K562 treated with DMSO at 1 percent for 48 hours (cell line): ENCODE results near the gene IST1. TPM values are rescaled to one million over a fixed set of nuclear protein-coding genes. Genes with fewer than 3 reads are reported as not detected.

Source experiments
- total RNA-seq: library from RNA; unstranded; fragments of 300-600 nt; gene quantifications from 2 replicates; pipeline ENCODE4 v1.2.3, GENCODE V29; 2022; ENCODE audit warnings: low replicate concordance; ENCODE audit errors: extremely low read depth

IST1 gene
- not detected in 2 replicates for total RNA-seq

GRCh38 chr16:71894921-71895678, at the start of gene IST1:
IST1 (plus strand) TSS chr16:71895531; CDS start chr16:71915641, 20,110 bp downstream.

GRCh38 chr16:71845639-71846430, 49.5 kb upstream of the IST1 start, which contains the start of gene ATXN1L:
ATXN1L (plus strand) TSS chr16:71845976; CDS start chr16:71849741, 3,765 bp downstream.

GRCh38 chr16:71883849-71884638, 11.3 kb upstream of the IST1 start, which contains the start of gene ZNF821:
ZNF821 (minus strand) TSS chr16:71884182; CDS start chr16:71879946, 4,236 bp downstream.

Other genes starting within 250 kb of the IST1 start
- not detected in 2 replicates for gene PHLPP2, start 170.8 kb upstream of the IST1 start, total RNA-seq
- gene AP1G1, start 86.7 kb upstream of the IST1 start, total RNA-seq = not detected in 2 replicates
- not detected in 2 replicates for gene ATXN1L, start 49.6 kb upstream of the IST1 start, total RNA-seq
- gene ZNF821, start 11.3 kb upstream of the IST1 start, total RNA-seq = not detected in 2 replicates
- not detected in 2 replicates for gene PKD1L3, start 104.9 kb downstream of the IST1 start, total RNA-seq
- gene DHODH, start 113.2 kb downstream of the IST1 start, total RNA-seq = not detected in 2 replicates
- gene HP, start 159.0 kb downstream of the IST1 start, total RNA-seq = not detected in 2 replicates
- not detected in 2 replicates for gene HPR, start 167.7 kb downstream of the IST1 start, total RNA-seq
- not detected in 2 replicates for gene TXNL4B, start 198.1 kb downstream of the IST1 start, total RNA-seq
- gene DHX38, start 198.3 kb downstream of the IST1 start, total RNA-seq = not detected in 2 replicates